HG03097 (cell line): Measurements from ENCODE around the gene FERMT1.
"Not testable (repeated sequence)": the region's sequence is repeated elsewhere in the genome, so short reads cannot be mapped to it uniquely, and the experiment has no call there.

ENCODE experiments used
- ATAC-seq: cut with Tn5 transposase; IDR thresholded peaks from one replicate; pipeline ENCODE4 v1.9.1; 2021; ENCODE audit not compliant: unreplicated experiment, low FRiP score

Gene FERMT1

GRCh38 chr20:6045566-6045965 is 77.3 kb downstream of the FERMT1 start:
- ATAC-seq = no peak

- ATAC-seq = no peak
These were observed 78.7 kb downstream of the FERMT1 start for GRCh38 chr20:6044115-6044514.

- ATAC-seq = no peak
These were observed 81.0 kb downstream of the FERMT1 start for GRCh38 chr20:6041808-6042265.

GRCh38 chr20:6040958-6041807 is 81.6 kb downstream of the FERMT1 start:
- ATAC-seq = no peak

GRCh38 chr20:6040540-6040939 is 82.3 kb downstream of the FERMT1 start:
- no peak for ATAC-seq

GRCh38 chr20:6039766-6040165 is 83.1 kb downstream of the FERMT1 start:
- no peak for ATAC-seq

- no peak for ATAC-seq
These were observed 84.6 kb downstream of the FERMT1 start for GRCh38 chr20:6038256-6038655.

- ATAC-seq = no peak
These were observed 85.7 kb downstream of the FERMT1 start for GRCh38 chr20:6037082-6037481.

- no peak for ATAC-seq
These were observed 86.6 kb downstream of the FERMT1 start for GRCh38 chr20:6036213-6036612.

GRCh38 chr20:6034134-6034969 is 88.5 kb downstream of the FERMT1 start:
- ATAC-seq = no peak

GRCh38 chr20:6032907-6033306 is 89.9 kb downstream of the FERMT1 start:
- not testable (repeated sequence) for ATAC-seq

- ATAC-seq = no peak
These were observed 92.3 kb downstream of the FERMT1 start for GRCh38 chr20:6030453-6031080.

GRCh38 chr20:6029538-6029937 is 93.3 kb downstream of the FERMT1 start:
- ATAC-seq = no peak

GRCh38 chr20:6028818-6029217 is 94.0 kb downstream of the FERMT1 start:
- ATAC-seq = no peak

GRCh38 chr20:6026051-6026450 is 96.8 kb downstream of the FERMT1 start:
- ATAC-seq = no peak
